ENCODE results near the gene GLMP.

GRCh38 chr1:156337888-156338179 is 42.4 kb upstream of the GLMP start:
- no peak for TF ChIP-seq POLR2A (IDR thresholded peaks at IDR 0.05)
- peak in 1 of 7 experiments; percentile 8 for TF ChIP-seq CTCF (IDR thresholded peaks at IDR 0.05)
